Naive thymus-derived CD4-positive, alpha-beta T cell (primary cell): Measurements from ENCODE around the gene VAT1L. TPM values are rescaled to one million over a fixed set of nuclear protein-coding genes. Genes with fewer than 3 reads are reported as not detected.

Experiments used
- ATAC-seq: fragments of 150-1000 bp; cut with Tn5 transposase; 2 replicates; pipeline ENCODE4 v1.10.0; 2021; ENCODE audit warnings: mild to moderate bottlenecking, moderate library complexity
- CTCF ChIA-PET: fragments of 350-600 bp; sonication (Branson Sonifier 250); formaldehyde crosslinking; loops from one replicate; lab custom pipeline; 2021; ENCODE audit warnings: antibody characterized with exemption; lab: Charles Lee
- POLR2A ChIA-PET: fragments of 350-600 bp; sonication (Branson Sonifier 250); formaldehyde crosslinking; loops from one replicate; lab custom pipeline; 2021; ENCODE audit warnings: antibody characterized with exemption, inconsistent platforms; lab: Charles Lee
- DNase-seq, 9 donors: peaks; one replicate each; pipeline versions ENCODE4 v3.0.0 to v3.0.0-alpha.2; 2020 to 2022; ENCODE audit warnings: mixed read lengths in 1 of 9
- H3K27ac ChIP-seq: one replicate; pipeline ENCODE4 v1.7.0; 2013; ENCODE audit warnings: mild to moderate bottlenecking, low read depth, low read length, moderate library complexity
- H3K27me3 ChIP-seq, 2 donors: one replicate each; pipeline ENCODE4 v1.7.0; 2013; ENCODE audit warnings: low read length in 2 of 2, mild to moderate bottlenecking in 2 of 2, moderate library complexity in 2 of 2; ENCODE audit not compliant: control insufficient read depth in 2 of 2, insufficient read depth in 2 of 2
- H3K36me3 ChIP-seq, 3 experiments: 1 replicate in 2 of 3; 2 replicates in 1 of 3; pipeline ENCODE4 v1.7.0; 2013; ENCODE audit warnings: low read length in 3 of 3, mild to moderate bottlenecking in 3 of 3, moderate library complexity in 1 of 3; ENCODE audit not compliant: insufficient read depth in 3 of 3, control insufficient read depth in 2 of 3
- H3K4me1 ChIP-seq, 2 donors: one replicate each; pipeline ENCODE4 v1.7.0; 2013; ENCODE audit warnings: low read length in 2 of 2, mild to moderate bottlenecking in 2 of 2, moderate library complexity in 1 of 2; ENCODE audit not compliant: control insufficient read depth in 2 of 2, insufficient read depth in 2 of 2
- H3K4me3 ChIP-seq: 2 replicates; pipeline ENCODE4 v1.7.0; 2013; ENCODE audit warnings: mild to moderate bottlenecking, low read length
- H3K9me3 ChIP-seq, 3 experiments: 1 replicate in 2 of 3; 2 replicates in 1 of 3; pipeline ENCODE4 v1.7.0; 2013; ENCODE audit warnings: low read length in 3 of 3; ENCODE audit not compliant: control insufficient read depth in 2 of 3
- H3K27ac Mint-ChIP-seq, 9 donors: one replicate each; pipeline ENCODE4 v1.8.0; 2020 to 2022; ENCODE audit warnings: mixed read lengths in 9 of 9, mild to moderate bottlenecking in 8 of 9, moderate library complexity in 5 of 9, inconsistent platforms in 2 of 9
- H3K27me3 Mint-ChIP-seq, 5 donors: one replicate each; pipeline ENCODE4 v1.8.0; 2021 to 2022; ENCODE audit warnings: mixed read lengths in 5 of 5, mild to moderate bottlenecking in 1 of 5
- H3K36me3 Mint-ChIP-seq, 5 donors: one replicate each; pipeline ENCODE4 v1.8.0; 2020 to 2022; ENCODE audit warnings: mixed read lengths in 5 of 5, mild to moderate bottlenecking in 3 of 5, inconsistent platforms in 1 of 5
- H3K4me1 Mint-ChIP-seq, 7 donors: one replicate each; pipeline ENCODE4 v1.8.0; 2020 to 2022; ENCODE audit warnings: mixed read lengths in 7 of 7, mild to moderate bottlenecking in 3 of 7, inconsistent platforms in 1 of 7
- H3K4me3 Mint-ChIP-seq, 10 donors: one replicate each; pipeline ENCODE4 v1.8.0; 2020 to 2022; ENCODE audit warnings: mild to moderate bottlenecking in 10 of 10, mixed read lengths in 10 of 10, moderate library complexity in 6 of 10, inconsistent platforms in 2 of 10
- H3K9me3 Mint-ChIP-seq, 11 donors: one replicate each; pipeline ENCODE4 v1.8.0; 2020 to 2022; ENCODE audit warnings: mixed read lengths in 11 of 11, mild to moderate bottlenecking in 4 of 11, inconsistent platforms in 1 of 11, moderate library complexity in 1 of 11
- intact Hi-C, 2 donors: fragments of 100-400 bp; cut with micrococcal nuclease; formaldehyde crosslinking; loops; one replicate each; pipeline ENCODE4 v1.15.1; 2023
- polyA plus RNA-seq, 2 donors: library from polyadenylated mRNA; unstranded; fragments of 300-500 nt; fragmentation: Illumina TruSeq; gene quantifications; one replicate each; pipeline ENCODE4 v1.2.3, GENCODE V29; 2021
- total RNA-seq, 6 experiments: library from RNA in 5 of 6; stranded (reverse) in 5 of 6; gene quantifications; 1 replicate in 5 of 6; 2 replicates in 1 of 6; pipeline ENCODE4 v1.2.3 and lab custom pipeline; 2021 to 2026

The VAT1L gene, protein sequence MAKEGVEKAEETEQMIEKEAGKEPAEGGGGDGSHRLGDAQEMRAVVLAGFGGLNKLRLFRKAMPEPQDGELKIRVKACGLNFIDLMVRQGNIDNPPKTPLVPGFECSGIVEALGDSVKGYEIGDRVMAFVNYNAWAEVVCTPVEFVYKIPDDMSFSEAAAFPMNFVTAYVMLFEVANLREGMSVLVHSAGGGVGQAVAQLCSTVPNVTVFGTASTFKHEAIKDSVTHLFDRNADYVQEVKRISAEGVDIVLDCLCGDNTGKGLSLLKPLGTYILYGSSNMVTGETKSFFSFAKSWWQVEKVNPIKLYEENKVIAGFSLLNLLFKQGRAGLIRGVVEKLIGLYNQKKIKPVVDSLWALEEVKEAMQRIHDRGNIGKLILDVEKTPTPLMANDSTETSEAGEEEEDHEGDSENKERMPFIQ
- total RNA-seq (not detected), polyA plus RNA-seq (not detected), total RNA-seq (lab: John Stamatoyannopoulos, UW) (not detected)

GRCh38 chr16:77788181-77789084, at the start of gene VAT1L:
Gene VAT1L, plus strand, starts transcription at chr16:77788564. Its CDS starts 119 bp downstream, at chr16:77788683.
- Histone ChIP-seq H3K27me3 (peaks cover 3 to 7% of the 10 kb centered on the region in 2 donors), H3K27ac (no peak within 1 kb of the TSS), H3K4me3 (no peak within 1 kb of the TSS), H3K4me1 (peaks cover 0 to 7% of the 10 kb centered on the region in 2 donors), H3K9me3 (no peaks in the 10 kb centered on the region), H3K36me3 (no peaks in the 10 kb centered on the region)
- peaks cover 0 to 11% (median 9%) of the 10 kb centered on the region in 7 donors for H3K4me1 Mint-ChIP-seq
- ChIA-PET POLR2A (no interaction called here), CTCF (interaction anchor here (0.8 kb wide), 1 partner anchor 136 kb away, joined by 3 read pairs; no protein-coding TSS in a partner anchor)
- DNase-seq (peak in 1 of 9 donors; percentile 22), ATAC-seq (no peak)
- peak within 1 kb of the TSS; percentile 53 to 80 (median 65) for H3K4me3 Mint-ChIP-seq
- no peak within 1 kb of the TSS for H3K27ac Mint-ChIP-seq
- peaks cover 55 to 69% (median 63%) of the 10 kb centered on the region in 5 donors for H3K27me3 Mint-ChIP-seq
- H3K9me3 Mint-ChIP-seq = peaks cover 0 to 1% (median 0%) of the 10 kb centered on the region in 11 donors
- H3K36me3 Mint-ChIP-seq = no peaks in the 10 kb centered on the region
- intact Hi-C loops = no loop called here

DNA sequence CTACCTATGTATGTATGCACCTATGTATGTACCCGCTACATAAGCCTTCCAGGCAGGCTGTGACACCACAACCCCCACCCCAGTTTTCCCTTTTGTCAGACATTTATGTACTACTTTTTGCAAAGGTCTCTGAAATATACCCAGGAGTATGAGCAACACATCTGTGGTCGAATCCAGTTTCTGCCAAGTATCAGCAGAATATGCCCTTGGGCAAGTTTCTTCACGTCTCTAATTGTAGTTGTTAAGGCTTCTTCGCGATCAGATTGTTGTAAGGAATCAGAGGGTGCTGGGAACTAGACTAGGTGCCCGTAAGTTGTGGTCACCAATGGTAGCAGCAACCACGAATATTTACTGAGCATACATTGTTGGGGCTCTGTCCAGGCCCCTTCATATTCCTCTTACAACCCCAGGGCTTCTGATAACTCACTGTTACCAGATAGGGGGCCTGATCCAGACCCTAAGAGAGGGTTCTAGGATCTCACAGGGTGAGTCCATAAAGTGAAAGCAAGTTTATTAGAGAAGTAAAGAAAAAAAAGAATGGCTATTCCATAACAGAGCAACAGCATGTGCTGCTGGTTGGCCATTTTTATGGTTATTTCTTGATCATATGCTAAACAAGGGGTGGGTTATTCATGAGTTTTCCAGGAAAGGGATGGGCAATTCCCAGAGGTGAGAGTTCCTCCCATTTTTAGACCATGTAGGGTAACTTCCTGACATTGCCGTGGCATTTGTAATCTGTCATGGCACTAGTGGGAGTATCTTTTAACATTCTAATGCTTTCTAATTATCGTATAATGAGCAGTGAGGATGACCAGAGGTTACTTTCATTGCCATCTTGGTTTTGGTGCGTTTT, 49.4 kb upstream of the VAT1L start:
- DNase-seq = no peak
- ChIA-PET POLR2A (no interaction called here), CTCF (no interaction called here)
- peaks cover 4 to 36% (median 32%) of the 10 kb centered on the region in 5 donors for H3K36me3 Mint-ChIP-seq
- no peak overlapping the region for H3K27ac Mint-ChIP-seq
- Histone ChIP-seq H3K27ac (no peak overlapping the region), H3K4me3 (no peak overlapping the region), H3K36me3 (no peaks in the 10 kb centered on the region), H3K9me3 (no peaks in the 10 kb centered on the region), H3K4me1 (no peaks in the 10 kb centered on the region), H3K27me3 (no peaks in the 10 kb centered on the region)
- intact Hi-C loops = no loop called here
- no peaks in the 10 kb centered on the region for H3K27me3 Mint-ChIP-seq
- H3K9me3 Mint-ChIP-seq = peaks cover 0 to 14% (median 0%) of the 10 kb centered on the region in 11 donors
- no peak overlapping the region for H3K4me3 Mint-ChIP-seq
- peaks cover 0 to 4% (median 0%) of the 10 kb centered on the region in 7 donors for H3K4me1 Mint-ChIP-seq
- no peak for ATAC-seq

GRCh38 chr16:77739559-77739892, 48.8 kb upstream of the VAT1L start:
- Mint-ChIP-seq H3K27me3 (no peaks in the 10 kb centered on the region), H3K9me3 (peaks cover 0 to 8% (median 0%) of the 10 kb centered on the region in 11 donors), H3K4me3 (no peak overlapping the region), H3K4me1 (peaks cover 0 to 4% (median 0%) of the 10 kb centered on the region in 7 donors), H3K27ac (no peak overlapping the region), H3K36me3 (peaks cover 4 to 34% (median 28%) of the 10 kb centered on the region in 5 donors)
- H3K9me3 ChIP-seq = no peaks in the 10 kb centered on the region
- no peaks in the 10 kb centered on the region for H3K4me1 ChIP-seq
- no peaks in the 10 kb centered on the region for H3K36me3 ChIP-seq
- ChIA-PET POLR2A (no interaction called here), CTCF (no interaction called here)
- DNase-seq = no peak
- no peak for ATAC-seq
- no peaks in the 10 kb centered on the region for H3K27me3 ChIP-seq
- no peak overlapping the region for H3K27ac ChIP-seq
- intact Hi-C loops = no loop called here
- no peak overlapping the region for H3K4me3 ChIP-seq

DNA sequence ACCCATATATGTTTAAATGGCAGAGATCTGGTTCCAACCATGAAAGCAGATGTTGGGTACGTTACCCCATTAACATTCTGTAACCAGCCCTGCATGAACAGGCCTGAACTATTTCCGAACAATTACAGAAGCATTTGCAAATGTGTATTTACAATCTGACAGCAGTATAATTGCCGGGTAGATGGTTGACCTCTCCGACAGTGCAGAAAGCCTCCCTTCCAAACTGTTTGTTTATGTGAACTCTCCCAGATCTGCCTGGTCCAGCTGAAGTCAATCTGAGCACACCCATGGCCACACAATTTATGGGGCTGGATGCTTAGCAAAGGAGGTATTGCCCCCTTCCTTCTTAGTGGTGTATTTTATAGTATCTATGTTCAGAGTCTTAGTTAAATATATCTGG, 44.2 kb upstream of the VAT1L start:
- intact Hi-C loops = no loop called here
- CTCF ChIA-PET = no interaction called here
- H3K4me1 Mint-ChIP-seq = no peaks in the 10 kb centered on the region

DNA sequence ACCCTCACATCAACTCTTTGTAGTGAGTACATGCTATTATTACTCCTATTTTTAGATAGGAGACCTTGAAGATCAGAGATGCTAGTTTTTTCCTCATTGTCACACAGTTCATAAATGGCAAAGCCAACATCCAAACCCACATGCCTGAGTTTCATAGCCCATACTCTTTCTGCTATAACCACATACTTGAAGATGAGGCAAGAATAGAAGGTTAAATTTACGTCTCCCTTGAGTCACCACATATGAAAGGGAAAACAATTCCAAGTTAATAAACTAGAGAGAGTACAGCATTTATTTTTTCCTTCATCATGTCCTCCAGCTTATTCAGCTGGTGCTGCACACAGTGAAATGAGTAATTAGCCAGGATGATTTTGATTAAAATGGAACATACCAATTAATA, 42.4 kb upstream of the VAT1L start:
- Histone ChIP-seq H3K27ac (no peak overlapping the region), H3K4me3 (no peak overlapping the region), H3K27me3 (no peaks in the 10 kb centered on the region), H3K9me3 (no peaks in the 10 kb centered on the region), H3K4me1 (no peaks in the 10 kb centered on the region), H3K36me3 (no peaks in the 10 kb centered on the region)
- no peaks in the 10 kb centered on the region for H3K9me3 Mint-ChIP-seq
- no peaks in the 10 kb centered on the region for H3K4me1 Mint-ChIP-seq
- ChIA-PET POLR2A (no interaction called here), CTCF (no interaction called here)
- no peak overlapping the region for H3K27ac Mint-ChIP-seq
- peaks cover 0 to 19% (median 8%) of the 10 kb centered on the region in 5 donors for H3K36me3 Mint-ChIP-seq
- H3K27me3 Mint-ChIP-seq = peaks cover 0 to 17% (median 7%) of the 10 kb centered on the region in 5 donors
- intact Hi-C loops = no loop called here
- ATAC-seq (no peak), DNase-seq (no peak)
- H3K4me3 Mint-ChIP-seq = no peak overlapping the region

More for the DNA sequence above, 44.2 kb upstream of the VAT1L start:
- no peaks in the 10 kb centered on the region for H3K27me3 ChIP-seq
- Mint-ChIP-seq H3K27me3 (peaks cover 0 to 7% (median 0%) of the 10 kb centered on the region in 5 donors), H3K36me3 (peaks cover 0 to 19% (median 8%) of the 10 kb centered on the region in 5 donors), H3K9me3 (no peaks in the 10 kb centered on the region), H3K4me3 (no peak overlapping the region), H3K27ac (no peak overlapping the region)
- no peaks in the 10 kb centered on the region for H3K9me3 ChIP-seq
- H3K4me1 ChIP-seq = no peaks in the 10 kb centered on the region
- no peak overlapping the region for H3K4me3 ChIP-seq
- POLR2A ChIA-PET = no interaction called here
- DNase-seq (no peak), ATAC-seq (no peak)
- H3K36me3 ChIP-seq = no peaks in the 10 kb centered on the region
- no peak overlapping the region for H3K27ac ChIP-seq

DNA sequence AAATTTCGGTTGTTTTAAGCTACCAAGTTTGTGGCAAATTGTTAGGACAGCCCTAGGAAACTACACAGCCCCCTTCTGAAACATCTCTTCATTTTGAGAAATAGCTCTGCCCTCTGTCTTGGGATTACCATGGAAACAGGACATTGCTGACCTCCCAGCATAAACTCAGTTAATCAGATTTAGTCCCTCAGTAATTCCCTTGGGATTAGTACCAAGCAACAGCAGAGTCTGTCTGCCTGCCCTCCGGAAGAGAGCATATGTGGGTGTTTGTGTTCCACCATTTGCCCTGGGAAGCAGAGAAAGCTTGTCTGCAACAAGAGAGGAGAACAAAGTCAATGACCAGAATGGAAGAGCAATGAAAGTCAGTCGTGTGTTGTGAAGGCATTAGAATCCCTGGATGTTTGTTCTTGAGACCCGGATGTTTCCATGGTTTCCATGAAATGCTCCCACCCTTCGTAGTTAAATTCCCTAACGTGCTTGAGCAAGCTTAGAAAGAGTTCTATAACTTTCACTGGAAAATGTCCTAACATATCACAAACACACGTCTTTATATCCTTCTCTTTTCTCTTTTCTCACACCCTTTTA, 39.9 kb upstream of the VAT1L start:
- Histone ChIP-seq H3K27me3 (no peaks in the 10 kb centered on the region), H3K36me3 (no peaks in the 10 kb centered on the region), H3K27ac (no peak overlapping the region), H3K4me3 (no peak overlapping the region), H3K4me1 (no peaks in the 10 kb centered on the region), H3K9me3 (no peaks in the 10 kb centered on the region)
- intact Hi-C loops = no loop called here
- CTCF ChIA-PET = no interaction called here
- no peaks in the 10 kb centered on the region for H3K4me1 Mint-ChIP-seq
- H3K36me3 Mint-ChIP-seq = peaks cover 0 to 11% (median 4%) of the 10 kb centered on the region in 5 donors
- H3K27ac Mint-ChIP-seq = no peak overlapping the region
- H3K4me3 Mint-ChIP-seq = no peak overlapping the region
- H3K27me3 Mint-ChIP-seq = peaks cover 0 to 30% (median 12%) of the 10 kb centered on the region in 5 donors
- POLR2A ChIA-PET = no interaction called here
- ATAC-seq (no peak), DNase-seq (no peak)
- H3K9me3 Mint-ChIP-seq = peaks cover 0 to 1% (median 0%) of the 10 kb centered on the region in 11 donors
